ENCODE data around the gene CEP76. TPM values are rescaled to one million over a fixed set of nuclear protein-coding genes. Genes with fewer than 3 reads are reported as not detected.

The CEP76 gene
- total and polyA plus RNA-seq, 2 donors (not counting 3 experiments of a cell fraction or from before 2014, with no cell fraction given), result 5.8 to 8.6 TPM

DNA sequence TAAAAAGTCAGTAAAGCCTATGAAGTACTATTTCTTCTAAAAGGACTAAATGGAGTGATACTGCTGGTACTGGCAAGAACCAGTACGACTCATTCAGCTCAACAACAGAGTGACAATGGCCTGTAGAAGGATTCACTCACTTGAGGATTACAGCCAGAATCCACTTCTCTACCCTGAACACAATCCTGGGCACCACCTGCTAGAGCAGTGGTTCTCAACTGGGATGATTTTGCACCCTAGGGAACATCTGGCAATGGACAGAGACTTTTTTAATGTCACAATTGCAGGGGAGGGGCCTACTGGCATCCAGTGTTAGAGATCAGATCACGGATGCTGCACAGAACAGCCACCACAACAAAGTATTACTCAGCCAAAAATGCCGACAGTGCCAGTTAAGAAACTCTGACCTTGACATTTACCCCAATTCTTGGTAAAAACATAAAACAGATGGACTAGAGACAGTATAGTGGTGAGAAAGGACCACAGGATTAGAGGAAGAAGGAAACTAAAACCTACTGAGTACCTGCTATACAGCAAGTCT, 49.6 kb downstream of the CEP76 start:
- ChIA-PET CTCF (interaction anchor here (1.4 to 1.7 kb wide), 2 partner anchors 12 to 137 kb away, joined by 4 to 5 read pairs; no protein-coding TSS in a partner anchor), POLR2A (no interaction called here)
- Histone ChIP-seq H3K4me2 (ENCODE audit: insufficient read depth, low read length) (peak overlapping the region; percentile 34), H3K36me3 (ENCODE audit: control insufficient read depth in 2 of 2, extremely low read depth in 1 of 2, insufficient read depth in 2 of 2, low read length in 2 of 2) (no peaks in the 10 kb centered on the region), H3K9me1 (replicated peaks; ENCODE audit: control insufficient read depth, extremely low read depth, insufficient read depth, low read length) (no peaks in the 10 kb centered on the region), H3K4me3 (replicated peaks in 1 of 3; ENCODE audit: insufficient read depth in 1 of 3, low read depth in 1 of 3, low read length in 3 of 3) (no peak overlapping the region), H3K79me2 (ENCODE audit: control insufficient read depth, insufficient read depth, low read length) (peaks cover 88% of the 10 kb centered on the region), H2AFZ (ENCODE audit: low read depth, low read length) (no peak overlapping the region), H3K9me3 (replicated peaks; ENCODE audit: control insufficient read depth, insufficient read depth, low read length) (no peaks in the 10 kb centered on the region), H3K4me1 (ENCODE audit: control insufficient read depth, extremely low read depth, insufficient read depth, low read length) (peaks cover 24% of the 10 kb centered on the region), H3K27ac (ENCODE audit: insufficient read depth, low read depth, low read length) (no peak overlapping the region), H4K20me1 (replicated peaks; ENCODE audit: control insufficient read depth, extremely low read depth, insufficient read depth, low read length) (peaks cover 6% of the 10 kb centered on the region), H3K9ac (replicated peaks; ENCODE audit: extremely low read depth, insufficient read depth, low read length) (no peak overlapping the region), H3K27me3 (ENCODE audit: control insufficient read depth in 2 of 2, insufficient read depth in 2 of 2, low read length in 2 of 2) (no peaks in the 10 kb centered on the region)
- dilution Hi-C loops (cut with MboI; ENCODE audit: extremely low pct_ligation_motif_present, low sequenced_read_pairs) (no loop called here), intact Hi-C loops (cut with micrococcal nuclease) (loop anchor here (10.0 kb wide), 2 partner anchors 188 to 368 kb away; no protein-coding TSS in a partner anchor)
- DNase-seq (ENCODE audit: low read depth, low spot score) (peak; percentile 34), FAIRE-seq (peak; percentile 63)
- BruUV-seq (replicated peaks), result no TSS peak
- TF ChIP-seq GATA2 (IDR thresholded peaks at IDR 0.05; ENCODE audit: insufficient read depth, insufficient read length, low read depth, low read length) (no peak), EZH2 (IDR thresholded peaks at IDR 0.05; ENCODE audit: borderline replicate concordance, low read depth, low read length, severe bottlenecking) (no peak), JUN (IDR thresholded peaks at IDR 0.05; ENCODE audit: borderline replicate concordance, insufficient read depth, insufficient read length, low read depth) (no peak), MYC (IDR thresholded peaks at IDR 0.05; ENCODE audit: low read depth, low read length) (no peak), POLR2AphosphoS5 (IDR thresholded peaks at IDR 0.05; ENCODE audit: insufficient read depth, low read depth, low read length) (no peak), POLR2A (IDR thresholded peaks at IDR 0.05; ENCODE audit: low read depth, low read length) (no peak), FOS (IDR thresholded peaks at IDR 0.05; ENCODE audit: borderline replicate concordance, insufficient read depth, low read length) (no peak)
- TF ChIP-seq, protein P1, sequence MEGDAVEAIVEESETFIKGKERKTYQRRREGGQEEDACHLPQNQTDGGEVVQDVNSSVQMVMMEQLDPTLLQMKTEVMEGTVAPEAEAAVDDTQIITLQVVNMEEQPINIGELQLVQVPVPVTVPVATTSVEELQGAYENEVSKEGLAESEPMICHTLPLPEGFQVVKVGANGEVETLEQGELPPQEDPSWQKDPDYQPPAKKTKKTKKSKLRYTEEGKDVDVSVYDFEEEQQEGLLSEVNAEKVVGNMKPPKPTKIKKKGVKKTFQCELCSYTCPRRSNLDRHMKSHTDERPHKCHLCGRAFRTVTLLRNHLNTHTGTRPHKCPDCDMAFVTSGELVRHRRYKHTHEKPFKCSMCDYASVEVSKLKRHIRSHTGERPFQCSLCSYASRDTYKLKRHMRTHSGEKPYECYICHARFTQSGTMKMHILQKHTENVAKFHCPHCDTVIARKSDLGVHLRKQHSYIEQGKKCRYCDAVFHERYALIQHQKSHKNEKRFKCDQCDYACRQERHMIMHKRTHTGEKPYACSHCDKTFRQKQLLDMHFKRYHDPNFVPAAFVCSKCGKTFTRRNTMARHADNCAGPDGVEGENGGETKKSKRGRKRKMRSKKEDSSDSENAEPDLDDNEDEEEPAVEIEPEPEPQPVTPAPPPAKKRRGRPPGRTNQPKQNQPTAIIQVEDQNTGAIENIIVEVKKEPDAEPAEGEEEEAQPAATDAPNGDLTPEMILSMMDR (IDR thresholded peaks at IDR 0.05; ENCODE audit: extremely low read depth in 1 of 2, insufficient read depth in 1 of 2, low read depth in 1 of 2, low read length in 2 of 2), result no peak
- TF ChIP-seq, protein P2, sequence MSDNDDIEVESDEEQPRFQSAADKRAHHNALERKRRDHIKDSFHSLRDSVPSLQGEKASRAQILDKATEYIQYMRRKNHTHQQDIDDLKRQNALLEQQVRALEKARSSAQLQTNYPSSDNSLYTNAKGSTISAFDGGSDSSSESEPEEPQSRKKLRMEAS (IDR thresholded peaks at IDR 0.05; ENCODE audit: insufficient read depth, insufficient read length), result no peak

Measured in endothelial cell of umbilical vein (primary cell).